ENCODE measurements around the gene MARCKSL1. TPM values are rescaled to one million over a fixed set of nuclear protein-coding genes. Genes with fewer than 3 reads are reported as not detected.

The MARCKSL1 gene
- total RNA-seq, 3 donors from 2014 or later (not counting 1 experiment from before 2014, with no cell fraction given): 21.7 to 26.1 (median 21.8) TPM

DNA sequence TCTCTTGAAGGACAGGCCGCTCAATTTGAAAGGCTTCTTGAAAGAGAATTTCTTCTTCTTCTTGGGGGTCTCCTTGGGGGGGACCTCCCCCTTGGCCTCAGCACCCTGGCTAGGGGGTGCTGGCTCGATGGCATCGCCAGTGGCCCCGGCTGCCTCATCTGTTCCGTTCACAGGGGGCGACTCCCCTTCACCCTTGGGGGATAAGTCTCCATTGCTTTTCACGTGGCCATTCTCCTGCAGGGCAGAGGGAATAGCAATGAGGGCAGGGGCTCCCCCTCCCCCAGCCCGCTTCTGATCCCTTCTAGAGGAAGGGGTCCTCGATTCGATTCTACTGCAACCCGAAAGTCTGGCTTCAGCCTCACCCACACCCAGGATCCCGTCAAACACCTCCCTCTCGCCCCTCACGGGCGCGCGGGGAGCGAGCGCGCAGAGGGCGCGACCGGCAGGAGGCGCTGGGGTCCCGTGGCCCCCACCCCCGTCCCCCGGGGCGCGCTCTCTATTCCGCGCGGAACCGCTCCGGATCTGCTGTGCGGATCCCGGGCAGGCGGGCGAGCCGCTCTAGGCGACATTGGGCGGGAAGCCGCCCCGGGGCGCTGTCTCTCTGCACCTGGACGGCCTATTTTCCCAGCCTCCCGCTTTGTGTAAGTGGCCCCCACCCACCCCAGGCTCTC is 1.0 kb downstream of the MARCKSL1 start:
- DNase-seq (peak; percentile 64 to 89), ATAC-seq (peak; percentile 49 to 66 (median 49))
- WGBS (ENCODE audit: insufficient coverage): 4% methylated on average over 46 of the region's 46 CpGs
- Mint-ChIP-seq H3K4me1 (peaks cover 26 to 52% of the 10 kb centered on the region in 2 donors), H3K27me3 (ENCODE audit: low read depth in 2 of 2) (peaks cover 0 to 3% of the 10 kb centered on the region in 2 donors), H3K36me3 (peaks cover 11% of the 10 kb centered on the region), H3K9me3 (no peaks in the 10 kb centered on the region), H3K27ac (peak overlapping the region; percentile 43 to 76), H3K4me3 (peak overlapping the region; percentile 88)
- Histone ChIP-seq H3K4me3 (ENCODE audit: low read length) (peak overlapping the region; percentile 36), H3K27ac (ENCODE audit: low read length) (no peak overlapping the region), H3K9me3 (ENCODE audit: control insufficient read depth, insufficient read depth, low read length) (no peaks in the 10 kb centered on the region), H3K36me3 (ENCODE audit: control insufficient read depth, insufficient read depth, low read length) (peaks cover 40% of the 10 kb centered on the region), H3K4me1 (ENCODE audit: control insufficient read depth, insufficient read depth, low read length) (peaks cover 48% of the 10 kb centered on the region), H3K27me3 (ENCODE audit: control insufficient read depth, insufficient read depth, low read length) (no peaks in the 10 kb centered on the region)
- intact Hi-C loops (cut with micrococcal nuclease): loop anchor here (1.0 to 5.0 kb wide), 4 partner anchors 37 to 113 kb away; partner anchors contain the start of genes BSDC1, EIF3I and TMEM234
- TF ChIP-seq, protein P1, sequence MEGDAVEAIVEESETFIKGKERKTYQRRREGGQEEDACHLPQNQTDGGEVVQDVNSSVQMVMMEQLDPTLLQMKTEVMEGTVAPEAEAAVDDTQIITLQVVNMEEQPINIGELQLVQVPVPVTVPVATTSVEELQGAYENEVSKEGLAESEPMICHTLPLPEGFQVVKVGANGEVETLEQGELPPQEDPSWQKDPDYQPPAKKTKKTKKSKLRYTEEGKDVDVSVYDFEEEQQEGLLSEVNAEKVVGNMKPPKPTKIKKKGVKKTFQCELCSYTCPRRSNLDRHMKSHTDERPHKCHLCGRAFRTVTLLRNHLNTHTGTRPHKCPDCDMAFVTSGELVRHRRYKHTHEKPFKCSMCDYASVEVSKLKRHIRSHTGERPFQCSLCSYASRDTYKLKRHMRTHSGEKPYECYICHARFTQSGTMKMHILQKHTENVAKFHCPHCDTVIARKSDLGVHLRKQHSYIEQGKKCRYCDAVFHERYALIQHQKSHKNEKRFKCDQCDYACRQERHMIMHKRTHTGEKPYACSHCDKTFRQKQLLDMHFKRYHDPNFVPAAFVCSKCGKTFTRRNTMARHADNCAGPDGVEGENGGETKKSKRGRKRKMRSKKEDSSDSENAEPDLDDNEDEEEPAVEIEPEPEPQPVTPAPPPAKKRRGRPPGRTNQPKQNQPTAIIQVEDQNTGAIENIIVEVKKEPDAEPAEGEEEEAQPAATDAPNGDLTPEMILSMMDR (IDR thresholded peaks at IDR 0.05): peak; percentile 83

DNA sequence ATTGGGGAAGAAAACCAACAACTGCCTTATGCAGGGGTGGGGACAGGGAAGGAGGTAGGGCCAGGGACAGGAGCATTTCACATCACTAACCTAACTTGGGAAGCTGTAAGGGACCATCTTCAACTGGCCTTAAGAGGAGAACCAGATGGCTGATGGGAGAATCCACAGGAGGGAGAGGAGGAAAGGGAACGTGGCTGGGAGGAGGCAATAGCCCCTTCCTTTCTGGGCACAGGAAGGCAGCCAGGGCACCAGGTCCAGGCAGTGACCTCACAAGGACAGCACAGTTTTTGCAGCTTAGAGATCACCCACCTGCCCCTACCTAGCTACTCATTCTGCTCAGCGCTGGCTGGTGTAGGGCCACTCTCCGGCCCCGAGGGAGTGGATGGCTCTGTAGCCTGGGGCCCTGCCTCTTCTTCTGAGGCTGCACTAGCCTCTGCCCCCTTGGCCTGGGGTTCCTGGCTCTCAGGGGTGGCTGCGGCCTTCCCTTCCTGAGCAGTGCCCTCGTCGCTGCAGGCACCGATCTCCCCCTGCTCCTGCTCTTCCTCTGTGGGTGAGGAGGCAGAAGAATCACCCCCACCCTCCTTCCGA is 1.7 kb downstream of the MARCKSL1 start:
- no peaks in the 10 kb centered on the region for H3K27me3 ChIP-seq (ENCODE audit: control insufficient read depth, insufficient read depth, low read length)
- no peaks in the 10 kb centered on the region for H3K9me3 Mint-ChIP-seq

DNA sequence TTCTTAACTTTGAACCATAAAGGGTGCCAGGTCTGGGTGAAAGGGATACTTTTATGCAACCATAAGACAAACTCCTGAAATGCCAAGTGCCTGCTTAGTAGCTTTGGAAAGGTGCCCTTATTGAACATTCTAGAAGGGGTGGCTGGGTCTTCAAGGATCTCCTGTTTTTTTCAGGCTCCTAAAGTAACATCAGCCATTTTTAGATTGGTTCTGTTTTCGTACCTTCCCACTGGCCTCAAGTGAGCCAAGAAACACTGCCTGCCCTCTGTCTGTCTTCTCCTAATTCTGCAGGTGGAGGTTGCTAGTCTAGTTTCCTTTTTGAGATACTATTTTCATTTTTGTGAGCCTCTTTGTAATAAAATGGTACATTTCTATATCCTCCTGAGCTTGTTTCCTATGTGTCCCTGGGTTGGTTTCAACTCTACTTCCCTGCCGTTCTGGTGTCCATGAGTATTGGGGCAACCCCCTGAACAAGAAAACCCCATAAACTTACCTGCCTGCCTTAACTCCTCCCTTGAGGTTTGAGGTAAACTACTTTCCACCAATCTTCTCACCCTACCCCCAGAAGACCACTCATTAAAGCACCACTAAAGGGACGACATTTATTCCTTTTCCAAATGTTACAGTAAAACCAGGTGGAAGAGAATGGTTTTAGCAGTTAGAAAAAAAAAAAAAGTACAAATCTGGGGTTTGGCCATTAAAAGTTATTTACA is 2.6 kb downstream of the MARCKSL1 start:
- no peaks in the 10 kb centered on the region for H3K27me3 ChIP-seq (ENCODE audit: control insufficient read depth, insufficient read depth, low read length)
- DNase-seq (no peak), ATAC-seq (no peak)
- no peaks in the 10 kb centered on the region for H3K9me3 Mint-ChIP-seq
- H3K27ac ChIP-seq (ENCODE audit: low read length): no peak overlapping the region
- peaks cover 28 to 46% of the 10 kb centered on the region in 2 donors for H3K4me1 Mint-ChIP-seq
- WGBS (ENCODE audit: insufficient coverage): 93% methylated on average over 2 of the region's 3 CpGs
- H3K9me3 ChIP-seq (ENCODE audit: control insufficient read depth, insufficient read depth, low read length): no peaks in the 10 kb centered on the region
- peak overlapping the region; percentile 36 to 38 for H3K27ac Mint-ChIP-seq
- peak overlapping the region; percentile 69 for H3K4me3 Mint-ChIP-seq
- H3K4me3 ChIP-seq (ENCODE audit: low read length): no peak overlapping the region
- TF ChIP-seq, protein P1 (IDR thresholded peaks at IDR 0.05): no peak
- H3K36me3 ChIP-seq (ENCODE audit: control insufficient read depth, insufficient read depth, low read length): peaks cover 56% of the 10 kb centered on the region
- H3K27me3 Mint-ChIP-seq (ENCODE audit: low read depth in 2 of 2): no peaks in the 10 kb centered on the region
- H3K36me3 Mint-ChIP-seq: peaks cover 11% of the 10 kb centered on the region
- intact Hi-C loops (cut with micrococcal nuclease): no loop called here
- H3K4me1 ChIP-seq (ENCODE audit: control insufficient read depth, insufficient read depth, low read length): peaks cover 33% of the 10 kb centered on the region

More for the DNA sequence above, 1.7 kb downstream of the MARCKSL1 start:
- peaks cover 46% of the 10 kb centered on the region for H3K36me3 ChIP-seq (ENCODE audit: control insufficient read depth, insufficient read depth, low read length)
- H3K4me1 Mint-ChIP-seq: peaks cover 30 to 52% of the 10 kb centered on the region in 2 donors
- WGBS (ENCODE audit: insufficient coverage): 78% methylated on average over 9 of the region's 9 CpGs
- intact Hi-C loops (cut with micrococcal nuclease): loop anchor here (2.0 kb wide), 1 partner anchor 60 kb away; the partner anchor contains the start of gene BSDC1
- H3K27me3 Mint-ChIP-seq (ENCODE audit: low read depth in 2 of 2): peaks cover 0 to 3% of the 10 kb centered on the region in 2 donors
- TF ChIP-seq, protein P1 (IDR thresholded peaks at IDR 0.05): no peak
- H3K27ac ChIP-seq (ENCODE audit: low read length): no peak overlapping the region
- peak overlapping the region; percentile 38 to 76 for H3K27ac Mint-ChIP-seq
- no peak overlapping the region for H3K4me3 ChIP-seq (ENCODE audit: low read length)
- peaks cover 43% of the 10 kb centered on the region for H3K4me1 ChIP-seq (ENCODE audit: control insufficient read depth, insufficient read depth, low read length)
- peak in 1 of 2 donors; percentile 30 for DNase-seq
- ATAC-seq: no peak
- H3K36me3 Mint-ChIP-seq: peaks cover 11% of the 10 kb centered on the region
- no peaks in the 10 kb centered on the region for H3K9me3 ChIP-seq (ENCODE audit: control insufficient read depth, insufficient read depth, low read length)
- H3K4me3 Mint-ChIP-seq: peak overlapping the region; percentile 88

Data from natural killer cell (primary cell).